Activated CD8-positive, alpha-beta memory T cell treated with anti-CD3 and anti-CD28 coated beads, Interleukin-2, amount 10 ng/mL, durations not matched to agents 7 days and 5 days (primary cell): Measurements from ENCODE around the gene G6PC2. TPM values are rescaled to one million over a fixed set of nuclear protein-coding genes. Genes with fewer than 3 reads are reported as not detected.

Experiments
- ATAC-seq: fragments of 150-1000 bp; cut with Tn5 transposase; one replicate; pipeline ENCODE4 v1.10.0; 2021; ENCODE audit warnings: moderate library complexity
- CTCF ChIA-PET: fragments of 350-600 bp; sonication (Branson Sonifier 250); formaldehyde crosslinking; loops from one replicate; lab custom pipeline; 2021; ENCODE audit warnings: antibody characterized with exemption; lab: Charles Lee
- DNase-seq: peaks from one replicate; pipeline ENCODE4 v3.0.0-alpha.2; 2020
- H3K27ac Mint-ChIP-seq: one replicate; pipeline ENCODE4 v1.8.0; 2021; ENCODE audit warnings: mild to moderate bottlenecking, mixed read lengths
- H3K27me3 Mint-ChIP-seq: one replicate; pipeline ENCODE4 v1.8.0; 2021; ENCODE audit warnings: mixed read lengths
- H3K36me3 Mint-ChIP-seq: one replicate; pipeline ENCODE4 v1.8.0; 2021; ENCODE audit warnings: mild to moderate bottlenecking, mixed read lengths
- H3K4me1 Mint-ChIP-seq: one replicate; pipeline ENCODE4 v1.8.0; 2021; ENCODE audit warnings: mixed read lengths
- H3K4me3 Mint-ChIP-seq: one replicate; pipeline ENCODE4 v1.8.0; 2021; ENCODE audit warnings: mild to moderate bottlenecking, moderate library complexity, mixed read lengths
- H3K9me3 Mint-ChIP-seq: one replicate; pipeline ENCODE4 v1.8.0; 2022; ENCODE audit warnings: low read depth, mixed read lengths
- total RNA-seq, 2 experiments: library from RNA; stranded (reverse); gene quantifications; one replicate each; pipeline ENCODE4 v1.2.3, GENCODE V29; 2021

The G6PC2 gene
- total RNA-seq, 2 experiments from 2014 or later: not detected

DNA sequence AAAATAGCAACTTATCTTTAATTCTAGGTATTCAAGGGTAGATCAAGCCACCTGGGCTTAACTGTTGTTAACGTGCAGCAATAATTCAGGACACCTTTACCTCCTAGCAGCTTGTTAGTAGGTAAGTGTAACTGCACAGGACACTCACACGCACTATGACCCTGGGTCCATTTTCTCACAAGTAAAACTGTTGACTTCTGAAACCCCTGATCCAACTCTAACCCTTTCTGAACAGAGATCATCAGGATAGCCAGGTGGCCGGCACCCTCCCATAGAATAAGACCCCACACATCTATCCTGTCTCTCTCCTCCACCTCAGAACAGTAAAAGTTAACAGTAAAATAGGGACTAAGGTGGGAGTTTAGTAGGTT, 11.5 kb upstream of the G6PC2 start:
- H3K9me3 Mint-ChIP-seq: no peaks in the 10 kb centered on the region
- H3K4me3 Mint-ChIP-seq: peak overlapping the region; percentile 92
- peaks cover 19% of the 10 kb centered on the region for H3K27me3 Mint-ChIP-seq
- H3K27ac Mint-ChIP-seq: peak overlapping the region; percentile 90
- peaks cover 29% of the 10 kb centered on the region for H3K36me3 Mint-ChIP-seq
- peaks cover 30% of the 10 kb centered on the region for H3K4me1 Mint-ChIP-seq
- DNase-seq (no peak), ATAC-seq (no peak)
- CTCF ChIA-PET: interaction anchor here (0.6 kb wide), 1 partner anchor 89 kb away, joined by 3 read pairs; no protein-coding TSS in a partner anchor

DNA sequence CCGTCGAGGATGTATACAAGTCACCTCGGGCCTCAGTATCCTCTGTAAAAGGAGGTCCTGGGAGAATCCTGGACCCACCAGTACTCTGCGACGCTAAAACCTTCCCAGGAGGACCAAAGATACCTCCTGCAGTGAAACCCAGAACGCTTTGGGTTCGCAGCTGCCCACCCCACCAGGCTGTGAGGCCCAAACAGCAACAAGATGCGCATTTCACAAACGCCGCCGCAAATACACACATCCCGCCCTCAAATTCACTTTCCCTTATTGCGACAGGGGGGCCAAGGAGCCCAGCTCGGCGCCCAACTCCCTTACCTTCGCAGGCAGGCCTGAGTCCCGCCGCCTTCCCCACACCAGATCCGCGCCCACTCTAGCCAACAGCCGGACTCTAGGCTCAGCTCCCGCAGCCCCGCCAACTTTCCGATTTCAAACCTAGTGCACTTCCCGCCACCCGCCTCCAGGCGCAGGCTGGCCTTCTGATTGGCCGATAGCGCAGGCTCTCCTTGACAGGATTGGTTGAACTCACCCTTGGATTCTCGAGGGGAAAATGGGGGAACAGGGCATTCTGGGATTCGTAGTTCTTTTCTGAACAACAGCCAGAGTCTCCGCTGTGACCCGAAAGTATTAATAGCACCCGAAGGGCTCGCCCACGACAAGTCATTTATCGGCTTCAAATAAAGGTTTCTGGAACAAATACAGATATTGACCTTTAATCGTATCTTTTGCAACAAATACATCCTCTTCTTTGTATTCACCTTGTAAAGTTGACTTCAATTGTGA, 10.9 kb upstream of the G6PC2 start, which contains the start of gene SPC25:
SPC25 (minus strand) TSS at position 425 of the 777 bp plus-strand sequence. CDS start 911 bp downstream, outside the sequence.
- Mint-ChIP-seq H3K9me3 (no peaks in the 10 kb centered on the region), H3K4me3 (peak within 1 kb of the TSS; percentile 92), H3K4me1 (peaks cover 26% of the 10 kb centered on the region), H3K27ac (peak within 1 kb of the TSS; percentile 90), H3K27me3 (peaks cover 22% of the 10 kb centered on the region), H3K36me3 (peaks cover 25% of the 10 kb centered on the region)
- DNase-seq (peak; percentile 96), ATAC-seq (peak; percentile 100)
- CTCF ChIA-PET: interaction anchor here (0.6 kb wide), 1 partner anchor 88 kb away, joined by 3 read pairs; no protein-coding TSS in a partner anchor

DNA sequence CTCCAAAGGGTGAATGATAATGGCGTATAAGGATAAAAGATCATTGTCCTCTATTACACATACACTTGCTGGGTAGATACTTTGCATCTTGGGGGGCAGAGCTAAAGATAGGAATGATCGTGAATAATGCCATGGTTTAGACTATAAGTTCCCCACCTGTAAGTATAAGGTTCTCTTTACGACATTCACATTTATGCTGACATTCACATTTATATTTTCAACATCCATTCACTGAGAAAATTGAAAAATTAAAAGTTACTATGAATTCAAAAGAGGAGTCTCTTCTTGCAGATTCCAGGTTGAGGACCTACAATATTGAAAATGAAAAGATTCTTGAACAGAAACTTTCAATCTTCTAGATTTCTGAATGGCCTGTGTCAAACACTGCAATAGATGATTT, 8.8 kb upstream of the G6PC2 start:
- CTCF ChIA-PET: no interaction called here
- ATAC-seq: no peak
- Mint-ChIP-seq H3K27me3 (peaks cover 23% of the 10 kb centered on the region), H3K27ac (no peak overlapping the region), H3K9me3 (no peaks in the 10 kb centered on the region), H3K36me3 (peaks cover 12% of the 10 kb centered on the region), H3K4me1 (peaks cover 20% of the 10 kb centered on the region), H3K4me3 (no peak overlapping the region)
- DNase-seq: no peak

DNA sequence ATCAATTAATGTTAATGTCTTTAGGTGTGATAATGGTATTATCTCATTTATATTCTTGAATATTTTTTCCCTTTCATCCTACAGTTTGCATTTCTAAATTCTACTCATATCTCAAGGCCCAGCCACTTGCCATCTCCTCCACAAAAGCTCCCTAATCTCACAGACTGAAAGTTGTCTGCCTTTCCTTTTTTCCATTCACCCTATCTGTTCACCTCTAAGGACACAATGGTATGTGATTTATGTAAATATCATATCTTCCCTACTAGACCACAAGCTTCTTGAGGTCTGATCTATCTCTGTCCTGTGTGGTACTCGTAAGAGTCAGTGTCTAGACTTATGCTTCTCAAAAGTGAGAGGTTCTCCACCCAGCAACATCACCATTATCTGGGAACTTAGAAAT, 7.0 kb upstream of the G6PC2 start:
- ATAC-seq: no peak
- H3K27ac Mint-ChIP-seq: no peak overlapping the region
- no peaks in the 10 kb centered on the region for H3K9me3 Mint-ChIP-seq
- peaks cover 14% of the 10 kb centered on the region for H3K4me1 Mint-ChIP-seq
- no peak overlapping the region for H3K4me3 Mint-ChIP-seq
- no peak for DNase-seq
- peaks cover 25% of the 10 kb centered on the region for H3K27me3 Mint-ChIP-seq
- CTCF ChIA-PET: no interaction called here
- H3K36me3 Mint-ChIP-seq: peaks cover 4% of the 10 kb centered on the region

DNA sequence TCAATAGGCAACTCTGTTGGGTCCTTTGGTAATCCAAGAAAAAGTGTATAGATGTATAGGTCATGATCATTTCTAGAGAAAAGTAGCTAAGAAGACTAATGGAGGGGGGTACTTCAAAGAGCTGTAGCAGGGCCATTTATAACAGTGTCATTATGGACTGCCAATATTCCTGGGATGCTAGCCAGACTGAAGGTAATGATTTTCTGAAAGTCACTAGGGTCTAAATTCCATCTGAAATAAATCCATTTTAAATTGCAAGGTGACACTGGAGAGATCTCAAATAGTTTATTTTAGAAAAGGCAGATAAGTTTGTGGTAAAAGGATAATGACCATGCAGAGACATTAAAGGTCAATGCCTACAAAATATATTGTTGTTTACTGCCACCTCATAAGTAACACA, 6.4 kb upstream of the G6PC2 start:
- H3K27ac Mint-ChIP-seq: no peak overlapping the region
- CTCF ChIA-PET: no interaction called here
- ATAC-seq (no peak), DNase-seq (no peak)
- H3K27me3 Mint-ChIP-seq: peaks cover 30% of the 10 kb centered on the region
- H3K36me3 Mint-ChIP-seq: peaks cover 2% of the 10 kb centered on the region
- H3K4me3 Mint-ChIP-seq: no peak overlapping the region
- H3K9me3 Mint-ChIP-seq: no peaks in the 10 kb centered on the region
- peaks cover 8% of the 10 kb centered on the region for H3K4me1 Mint-ChIP-seq

DNA sequence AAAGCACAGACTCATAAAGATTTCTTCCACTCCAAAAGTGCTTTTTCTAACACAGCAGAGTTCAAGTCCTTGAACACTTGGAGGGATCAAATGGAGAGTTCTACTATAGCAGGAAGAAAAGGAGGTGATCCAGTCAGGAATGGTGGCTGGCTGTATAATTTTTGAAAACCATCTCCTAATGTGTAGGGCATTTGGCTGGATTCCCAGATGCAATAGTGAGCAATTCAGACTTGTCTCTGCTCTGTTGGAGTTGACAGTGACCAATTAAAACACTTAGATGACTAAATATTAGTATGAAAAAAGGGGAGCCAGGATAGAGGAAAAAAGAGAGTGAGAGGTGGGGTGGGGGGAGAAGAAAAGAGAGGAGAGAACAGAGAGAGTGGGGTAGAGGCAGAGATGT, 5.3 kb upstream of the G6PC2 start:
- DNase-seq (no peak), ATAC-seq (no peak)
- no peaks in the 10 kb centered on the region for H3K9me3 Mint-ChIP-seq
- H3K4me1 Mint-ChIP-seq: peaks cover 1% of the 10 kb centered on the region
- no peak overlapping the region for H3K4me3 Mint-ChIP-seq
- CTCF ChIA-PET: no interaction called here
- no peak overlapping the region for H3K27ac Mint-ChIP-seq
- H3K36me3 Mint-ChIP-seq: no peaks in the 10 kb centered on the region
- H3K27me3 Mint-ChIP-seq: peaks cover 38% of the 10 kb centered on the region

DNA sequence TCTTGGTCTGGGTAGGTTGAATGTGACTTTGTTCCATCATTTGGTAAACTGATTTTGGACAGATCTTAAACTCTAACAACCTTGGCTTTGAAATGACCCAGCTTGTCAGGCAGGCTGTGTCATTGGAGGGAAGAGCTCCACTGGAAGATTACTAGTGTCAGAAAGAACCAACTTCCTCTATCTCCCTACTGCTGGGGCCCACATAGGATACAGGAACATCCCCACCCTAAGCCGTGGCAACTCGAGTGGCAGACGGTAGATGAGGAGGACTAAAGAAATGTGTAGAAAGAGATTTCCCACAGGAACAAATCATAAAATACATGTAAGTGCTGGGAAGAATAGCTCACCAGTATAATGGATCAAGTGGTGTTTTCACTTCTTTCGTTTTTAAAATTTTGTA, 4.3 kb upstream of the G6PC2 start:
- peaks cover 41% of the 10 kb centered on the region for H3K27me3 Mint-ChIP-seq

DNA sequence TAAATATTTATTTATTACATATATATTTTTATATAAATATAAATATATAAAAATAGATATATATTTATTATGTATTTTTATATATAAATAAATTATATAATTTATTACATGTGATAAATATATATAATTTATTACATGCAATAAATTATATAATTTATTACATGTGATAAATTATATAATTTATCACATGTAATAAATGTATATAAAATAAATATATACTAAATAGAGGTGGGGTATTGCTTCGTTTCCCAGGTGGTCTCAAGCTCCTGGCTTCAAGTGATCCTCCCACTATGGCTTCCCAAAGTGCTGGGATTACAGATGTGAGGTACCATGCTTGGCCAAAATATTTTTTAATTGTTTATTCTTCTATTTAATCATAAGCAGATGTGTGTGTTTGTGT, 3.6 kb upstream of the G6PC2 start:
- Mint-ChIP-seq H3K27me3 (peaks cover 39% of the 10 kb centered on the region), H3K9me3 (no peaks in the 10 kb centered on the region), H3K36me3 (no peaks in the 10 kb centered on the region), H3K27ac (no peak overlapping the region), H3K4me1 (no peaks in the 10 kb centered on the region), H3K4me3 (no peak overlapping the region)
- CTCF ChIA-PET: no interaction called here
- ATAC-seq (no peak), DNase-seq (no peak)

More for the DNA sequence above, 4.3 kb upstream of the G6PC2 start:
- Mint-ChIP-seq H3K27ac (no peak overlapping the region), H3K36me3 (no peaks in the 10 kb centered on the region), H3K4me3 (no peak overlapping the region), H3K4me1 (no peaks in the 10 kb centered on the region), H3K9me3 (no peaks in the 10 kb centered on the region)
- CTCF ChIA-PET: no interaction called here
- DNase-seq (no peak), ATAC-seq (no peak)

DNA sequence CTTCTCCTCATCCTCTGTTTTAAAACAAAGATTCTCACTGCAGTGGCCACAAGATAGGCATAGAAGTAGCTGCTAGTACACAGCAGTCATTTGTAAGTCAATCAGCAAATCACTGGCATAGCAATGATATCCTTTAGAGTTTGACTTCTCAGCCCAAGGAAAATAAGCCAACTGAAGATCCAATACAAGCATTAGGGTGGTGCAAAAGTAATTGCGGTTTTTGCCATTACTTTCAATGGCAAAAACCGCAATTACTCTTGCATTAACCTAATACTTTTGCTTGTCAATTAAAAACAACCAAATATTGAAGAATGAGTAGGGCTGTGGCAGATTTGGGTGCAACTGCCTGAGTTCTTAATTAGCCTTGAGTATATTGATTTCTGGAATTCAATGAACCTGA, 2.8 kb downstream of the G6PC2 start:
- no peak overlapping the region for H3K27ac Mint-ChIP-seq
- ATAC-seq: no peak
- H3K9me3 Mint-ChIP-seq: no peaks in the 10 kb centered on the region
- H3K4me1 Mint-ChIP-seq: no peaks in the 10 kb centered on the region
- H3K27me3 Mint-ChIP-seq: peaks cover 62% of the 10 kb centered on the region
- H3K36me3 Mint-ChIP-seq: no peaks in the 10 kb centered on the region
- DNase-seq: no peak
- CTCF ChIA-PET: interaction anchor here (1.2 kb wide), 1 partner anchor 16 kb away, joined by 3 read pairs; no protein-coding TSS in a partner anchor
- H3K4me3 Mint-ChIP-seq: no peak overlapping the region

DNA sequence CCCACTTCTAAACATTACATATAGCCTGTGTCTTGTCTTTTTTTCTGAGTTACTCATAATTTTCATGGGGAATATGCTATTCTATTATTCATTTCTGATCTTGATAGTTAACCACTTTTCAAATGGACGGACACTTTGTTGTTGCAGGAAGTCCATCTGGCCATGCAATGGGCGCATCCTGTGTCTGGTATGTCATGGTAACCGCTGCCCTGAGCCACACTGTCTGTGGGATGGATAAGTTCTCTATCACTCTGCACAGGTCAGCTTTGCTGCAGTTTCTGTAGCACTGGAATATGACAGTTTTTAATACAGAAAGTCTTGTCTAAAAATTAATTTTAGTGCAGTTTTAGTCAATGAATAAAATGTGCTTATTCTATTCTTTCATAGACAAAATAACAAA, 3.3 kb downstream of the G6PC2 start:
- CTCF ChIA-PET: interaction anchor here (1.2 kb wide), 1 partner anchor 15 kb away, joined by 3 read pairs; no protein-coding TSS in a partner anchor
- Mint-ChIP-seq H3K36me3 (no peaks in the 10 kb centered on the region), H3K27me3 (peaks cover 62% of the 10 kb centered on the region), H3K9me3 (no peaks in the 10 kb centered on the region), H3K27ac (no peak overlapping the region), H3K4me3 (no peak overlapping the region), H3K4me1 (no peaks in the 10 kb centered on the region)
- DNase-seq: no peak
- ATAC-seq: no peak

DNA sequence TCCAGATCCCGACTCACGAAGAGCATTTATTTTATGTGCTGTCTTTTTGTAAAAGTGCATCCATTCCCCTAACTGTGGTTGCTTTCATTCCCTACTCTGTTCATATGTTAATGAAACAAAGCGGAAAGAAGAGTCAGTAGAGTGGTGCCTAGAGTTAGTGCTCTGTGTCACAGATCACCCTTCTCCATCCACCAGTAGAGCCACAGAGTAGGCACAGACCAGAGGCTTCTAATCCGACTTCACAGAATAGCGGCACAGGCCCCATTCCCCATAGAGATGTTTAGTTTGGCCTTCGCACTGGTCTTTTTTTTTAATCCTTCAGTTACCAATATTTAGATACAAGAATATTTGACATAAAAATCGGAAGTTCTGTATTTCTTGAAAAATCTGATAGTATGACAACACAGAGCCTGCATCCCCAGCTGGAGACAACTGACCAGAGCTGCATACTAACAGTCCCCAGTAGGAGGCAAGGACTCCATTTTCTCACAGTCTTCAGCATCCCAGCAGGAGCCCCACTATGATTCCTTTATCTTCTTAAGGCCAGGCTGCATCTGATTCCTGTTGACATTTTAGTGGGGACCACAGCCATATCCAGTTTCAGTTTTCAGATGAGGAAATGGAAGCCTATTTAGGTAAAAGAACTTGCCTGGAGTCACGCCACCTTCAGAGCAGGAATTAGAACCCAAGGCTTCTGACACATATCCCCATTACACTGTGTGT, 7.0 kb downstream of the G6PC2 start:
- DNase-seq: no peak
- H3K36me3 Mint-ChIP-seq: no peaks in the 10 kb centered on the region
- H3K9me3 Mint-ChIP-seq: no peaks in the 10 kb centered on the region
- no peaks in the 10 kb centered on the region for H3K4me1 Mint-ChIP-seq
- H3K27me3 Mint-ChIP-seq: peaks cover 58% of the 10 kb centered on the region
- CTCF ChIA-PET: no interaction called here
- H3K27ac Mint-ChIP-seq: no peak overlapping the region
- H3K4me3 Mint-ChIP-seq: no peak overlapping the region
- ATAC-seq: no peak

DNA sequence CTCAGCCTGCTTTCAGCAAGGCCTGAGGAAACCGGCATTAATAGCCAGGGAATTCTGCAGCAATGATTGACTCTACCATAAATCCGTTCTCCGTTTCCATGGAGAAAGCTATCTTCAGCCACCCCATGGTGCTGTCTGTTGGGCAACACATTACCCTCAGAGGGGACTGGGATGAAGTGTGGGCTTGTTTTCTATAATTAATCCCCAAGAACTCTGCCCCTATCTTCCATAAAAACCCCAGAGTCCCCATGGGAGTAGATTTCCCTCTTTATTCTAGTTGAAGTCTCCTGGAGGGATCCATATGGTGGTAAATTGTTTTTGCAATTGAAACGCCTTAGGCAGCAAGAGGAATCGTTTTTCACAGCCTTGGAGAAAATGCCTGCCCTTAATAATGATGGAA, 9.2 kb downstream of the G6PC2 start:
- peaks cover 6% of the 10 kb centered on the region for H3K36me3 Mint-ChIP-seq
- peaks cover 62% of the 10 kb centered on the region for H3K27me3 Mint-ChIP-seq
- CTCF ChIA-PET: no interaction called here
- no peak overlapping the region for H3K27ac Mint-ChIP-seq
- DNase-seq (no peak), ATAC-seq (no peak)
- peaks cover 3% of the 10 kb centered on the region for H3K4me1 Mint-ChIP-seq
- H3K9me3 Mint-ChIP-seq: peaks cover 6% of the 10 kb centered on the region
- no peak overlapping the region for H3K4me3 Mint-ChIP-seq

DNA sequence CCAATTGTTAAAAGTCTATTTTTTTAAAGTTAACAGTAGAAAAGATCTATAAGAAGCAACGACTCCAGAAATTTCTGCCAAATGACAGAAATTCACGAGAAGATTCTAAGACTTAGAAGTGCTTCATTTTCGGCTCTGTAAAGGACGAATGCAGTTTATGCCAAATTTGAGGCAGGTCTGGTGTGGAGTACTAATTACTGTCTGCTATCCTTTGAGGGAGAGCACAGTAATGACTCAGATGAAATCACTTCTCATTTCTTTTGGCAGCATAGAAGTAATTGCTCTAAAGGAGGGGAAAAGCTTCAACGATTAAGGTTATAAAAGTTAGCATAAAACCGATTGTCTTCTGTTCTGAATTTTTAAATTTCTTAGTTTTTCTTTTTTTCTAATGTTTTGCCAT, 11.4 kb downstream of the G6PC2 start:
- DNase-seq (no peak), ATAC-seq (no peak)
- Mint-ChIP-seq H3K27ac (no peak overlapping the region), H3K27me3 (peaks cover 51% of the 10 kb centered on the region), H3K36me3 (peaks cover 9% of the 10 kb centered on the region), H3K4me3 (no peak overlapping the region), H3K4me1 (peaks cover 14% of the 10 kb centered on the region), H3K9me3 (peaks cover 6% of the 10 kb centered on the region)
- CTCF ChIA-PET: no interaction called here
